Testis (tissue), 3 donors: ENCODE data around the gene HCFC1R1. TPM values are rescaled to one million over a fixed set of nuclear protein-coding genes. Genes with fewer than 3 reads are reported as not detected.

Experiments
- DNase-seq: peaks from one replicate; pipeline ENCODE4 v3.0.0-alpha.2; 2019
- H3K27ac ChIP-seq, 2 donors: fragments of 200-600 bp; sonication (generic); one replicate each; pipeline ENCODE4 v1.5.1; 2019
- H3K27me3 ChIP-seq: fragments of 200-600 bp; sonication (generic); one replicate; pipeline ENCODE4 v1.5.1; 2019
- H3K36me3 ChIP-seq: fragments of 200-600 bp; sonication (generic); one replicate; pipeline ENCODE4 v1.5.1; 2017; ENCODE audit warnings: low read depth; ENCODE audit errors: missing control alignments
- H3K4me1 ChIP-seq: fragments of 200-600 bp; sonication (generic); one replicate; pipeline ENCODE4 v1.5.1; 2019
- H3K4me3 ChIP-seq, 2 donors: fragments of 200-600 bp; sonication (generic); one replicate each; pipeline ENCODE4 v1.5.1; 2017 to 2019
- H3K9me3 ChIP-seq: fragments of 200-600 bp; sonication (generic); one replicate; pipeline ENCODE4 v1.5.1; 2017
- POLR2A ChIP-seq: fragments of 450-650 bp; IDR thresholded peaks from one replicate; pipeline ENCODE4 v1.6.1; 2017; ENCODE audit warnings: antibody characterized with exemption, mild to moderate bottlenecking, moderate library complexity
- WGBS, 2 donors: methylation state at CpG; one replicate each; pipeline ENCODE4 v1.1.5; 2018; 5-methylcytosine and 5-hydroxymethylcytosine counted together
- intact Hi-C: fragments of 100-400 bp; cut with DNase I; formaldehyde crosslinking; loops from one replicate; pipeline ENCODE4 v1.15.1; 2023; ENCODE audit warnings: low total_unique reads
- polyA plus RNA-seq: library from polyadenylated mRNA; stranded (reverse); fragments of 350-450 nt; fragmentation: Illumina TruSeq; extraction: RNeasy Lipid Tissue Mini Kit (QIAGEN cat#74804); gene quantifications from one replicate; pipeline ENCODE4 v1.2.3, GENCODE V29; 2014; ENCODE audit warnings: low read depth, low replicate concordance; ENCODE audit not compliant: insufficient read depth
- total RNA-seq, 2 donors: library from RNA; depleted of rRNA; stranded (reverse); fragments of >200 nt; gene quantifications; one replicate each; pipeline ENCODE4 v1.2.3, GENCODE V29; 2016
- TF ChIP-seq, protein P1 (sequence below), 3 experiments: fragments of 450-650 bp in 2 of 3; fragments of 200-600 bp in 1 of 3; sonication (generic) in 1 of 3; IDR thresholded peaks; one replicate each; pipeline ENCODE4 v1.5.1; 2016 to 2019; ENCODE audit warnings: antibody characterized with exemption in 3 of 3, mild to moderate bottlenecking in 2 of 3, moderate library complexity in 1 of 3

Gene HCFC1R1
- total and polyA plus RNA-seq, 3 donors from 2014 or later: 30.2 to 94.5 (median 39.4) TPM

DNA sequence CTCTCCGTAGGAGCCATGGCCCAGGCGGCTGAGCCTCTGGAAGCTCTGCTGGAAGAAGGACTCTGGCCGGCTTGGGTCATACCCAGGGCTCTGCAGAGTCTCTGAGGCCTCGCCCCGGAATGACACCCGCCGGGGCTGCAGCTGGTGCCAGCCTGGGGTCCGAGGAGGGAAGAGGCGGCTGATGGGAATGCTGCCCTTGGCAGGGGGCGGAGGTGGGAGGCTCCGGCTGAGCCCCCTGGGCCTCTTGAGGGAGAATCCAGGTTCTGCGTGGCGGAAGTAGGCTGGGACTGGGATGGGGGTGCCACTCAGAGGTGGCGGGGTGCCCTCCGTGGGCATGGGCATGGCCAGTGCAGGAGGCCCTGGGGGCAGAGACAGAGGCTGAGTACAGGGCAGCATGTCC lies 47.1 kb downstream of the HCFC1R1 start:
- Histone ChIP-seq H3K4me3 (no peak overlapping the region), H3K36me3 (no peaks in the 10 kb centered on the region), H3K27ac (no peak overlapping the region), H3K27me3 (no peaks in the 10 kb centered on the region), H3K9me3 (no peaks in the 10 kb centered on the region), H3K4me1 (peaks cover 18% of the 10 kb centered on the region)
- intact Hi-C loops: no loop called here
- TF ChIP-seq POLR2A: no peak
- TF ChIP-seq, protein P1, sequence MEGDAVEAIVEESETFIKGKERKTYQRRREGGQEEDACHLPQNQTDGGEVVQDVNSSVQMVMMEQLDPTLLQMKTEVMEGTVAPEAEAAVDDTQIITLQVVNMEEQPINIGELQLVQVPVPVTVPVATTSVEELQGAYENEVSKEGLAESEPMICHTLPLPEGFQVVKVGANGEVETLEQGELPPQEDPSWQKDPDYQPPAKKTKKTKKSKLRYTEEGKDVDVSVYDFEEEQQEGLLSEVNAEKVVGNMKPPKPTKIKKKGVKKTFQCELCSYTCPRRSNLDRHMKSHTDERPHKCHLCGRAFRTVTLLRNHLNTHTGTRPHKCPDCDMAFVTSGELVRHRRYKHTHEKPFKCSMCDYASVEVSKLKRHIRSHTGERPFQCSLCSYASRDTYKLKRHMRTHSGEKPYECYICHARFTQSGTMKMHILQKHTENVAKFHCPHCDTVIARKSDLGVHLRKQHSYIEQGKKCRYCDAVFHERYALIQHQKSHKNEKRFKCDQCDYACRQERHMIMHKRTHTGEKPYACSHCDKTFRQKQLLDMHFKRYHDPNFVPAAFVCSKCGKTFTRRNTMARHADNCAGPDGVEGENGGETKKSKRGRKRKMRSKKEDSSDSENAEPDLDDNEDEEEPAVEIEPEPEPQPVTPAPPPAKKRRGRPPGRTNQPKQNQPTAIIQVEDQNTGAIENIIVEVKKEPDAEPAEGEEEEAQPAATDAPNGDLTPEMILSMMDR (IDR thresholded peaks at IDR 0.05): no peak
- 96% methylated on average over 13 to 15 of the region's 15 CpGs for WGBS, 2 donors
- no peak for DNase-seq

DNA sequence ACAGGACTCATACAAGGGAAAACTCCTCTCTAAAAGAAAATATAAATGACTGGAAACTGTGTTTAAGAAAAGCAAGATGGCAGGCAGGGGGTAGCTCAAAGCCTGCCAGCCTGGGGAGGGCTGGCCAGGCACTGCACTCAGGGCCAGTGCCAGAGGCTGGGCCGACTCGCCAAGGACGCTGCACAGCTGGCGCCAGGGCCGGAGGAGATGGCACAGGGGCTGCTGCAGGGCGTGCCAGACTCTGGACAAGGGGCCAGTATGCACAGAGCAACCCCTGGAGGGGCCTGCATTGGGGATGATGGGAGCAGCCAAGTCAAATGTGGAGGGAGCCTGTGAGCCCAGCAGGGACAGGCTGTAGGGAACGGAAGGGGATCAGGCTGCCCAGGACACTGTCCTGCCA lies 47.5 kb downstream of the HCFC1R1 start:
- Histone ChIP-seq H3K27ac (no peak overlapping the region), H3K4me1 (peaks cover 13% of the 10 kb centered on the region), H3K36me3 (no peaks in the 10 kb centered on the region), H3K9me3 (no peaks in the 10 kb centered on the region), H3K4me3 (no peak overlapping the region), H3K27me3 (no peaks in the 10 kb centered on the region)
- TF ChIP-seq, protein P1 (IDR thresholded peaks at IDR 0.05): no peak
- TF ChIP-seq POLR2A: no peak
- WGBS, 2 donors: 76 to 93% methylated on average over 7 of the region's 7 CpGs
- DNase-seq: no peak
- intact Hi-C loops: no loop called here

DNA sequence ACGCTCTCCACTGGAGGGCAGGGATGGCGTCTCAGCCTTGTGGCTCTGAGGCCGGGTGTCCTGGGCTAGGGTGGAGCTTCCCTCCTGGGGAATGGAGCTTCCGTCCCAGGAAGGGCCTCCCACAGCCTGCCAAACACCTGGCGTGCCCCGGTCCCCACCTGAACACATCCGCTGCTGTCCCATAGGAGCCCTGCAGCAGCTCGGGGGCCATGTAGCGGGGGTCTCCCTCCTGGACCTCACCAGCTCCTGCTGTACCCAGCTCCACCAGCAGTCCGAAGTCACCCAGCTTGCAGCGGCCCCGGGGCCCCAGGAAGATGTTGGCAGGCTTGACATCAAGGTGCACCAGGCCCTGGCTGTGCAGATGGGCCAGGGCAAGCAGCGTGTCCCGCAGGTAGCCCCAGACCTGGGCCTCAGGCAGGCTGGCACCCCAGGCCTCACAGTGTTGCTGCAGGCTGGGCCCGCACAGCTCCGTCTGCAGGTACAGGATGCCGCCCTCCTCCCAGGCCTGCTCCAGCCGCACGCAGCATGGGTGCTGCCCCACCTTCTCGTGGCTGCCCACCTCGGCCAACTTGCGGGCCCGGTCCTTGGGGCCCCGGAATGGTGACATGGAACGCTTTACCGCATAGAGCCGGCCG lies 48.5 kb downstream of the HCFC1R1 start:
- TF ChIP-seq, protein P1 (IDR thresholded peaks at IDR 0.05): no peak
- no peak for TF ChIP-seq POLR2A

DNA sequence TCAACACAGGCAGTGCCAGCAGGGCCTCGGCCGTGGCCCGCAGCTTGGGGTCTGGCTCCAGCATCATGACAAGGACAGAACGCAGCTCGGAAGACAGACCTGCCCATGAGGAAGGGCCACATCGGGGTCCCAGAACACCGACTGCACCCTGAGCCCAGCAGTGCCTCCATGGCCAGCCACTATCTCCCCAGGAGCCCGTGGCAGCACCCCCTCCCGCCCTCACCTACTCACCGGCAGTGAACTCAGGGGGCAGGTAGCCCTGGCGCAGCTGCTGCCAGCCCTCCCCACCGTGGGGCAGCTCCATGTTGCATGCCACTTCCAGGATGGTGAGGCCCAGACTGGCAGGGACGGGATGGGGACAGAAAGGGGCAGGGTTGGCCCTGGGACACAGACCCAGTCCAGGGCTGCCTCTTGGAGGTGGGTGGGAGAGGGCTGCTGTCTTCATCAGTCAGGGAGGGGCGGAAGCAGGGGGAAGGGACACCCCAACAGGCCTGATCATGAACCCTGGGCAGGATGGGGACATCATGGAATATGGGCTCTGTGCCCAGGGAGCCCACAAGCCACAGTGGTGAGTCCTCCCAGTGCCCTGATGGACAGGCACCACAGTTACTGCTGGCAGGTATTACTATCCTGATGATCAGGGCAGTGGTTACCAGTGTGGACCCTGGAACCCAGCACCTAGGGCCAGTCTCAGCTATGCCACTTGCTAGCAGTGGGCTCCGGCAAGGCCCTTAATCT lies 49.3 kb downstream of the HCFC1R1 start:
- TF ChIP-seq, protein P1 (IDR thresholded peaks at IDR 0.05): no peak
- no peak for TF ChIP-seq POLR2A
- no peaks in the 10 kb centered on the region for H3K9me3 ChIP-seq
- WGBS, 2 donors: 93% methylated on average over 8 to 15 of the region's 15 CpGs
- no peaks in the 10 kb centered on the region for H3K27me3 ChIP-seq
- no peak overlapping the region for H3K4me3 ChIP-seq
- intact Hi-C loops: no loop called here
- H3K4me1 ChIP-seq: peaks cover 9% of the 10 kb centered on the region
- no peak for DNase-seq
- no peak overlapping the region for H3K27ac ChIP-seq
- H3K36me3 ChIP-seq: no peaks in the 10 kb centered on the region

More for the DNA sequence above, 48.5 kb downstream of the HCFC1R1 start:
- no peak for DNase-seq
- Histone ChIP-seq H3K27me3 (no peaks in the 10 kb centered on the region), H3K27ac (no peak overlapping the region), H3K4me1 (peaks cover 9% of the 10 kb centered on the region), H3K9me3 (no peaks in the 10 kb centered on the region), H3K4me3 (no peak overlapping the region), H3K36me3 (no peaks in the 10 kb centered on the region)
- intact Hi-C loops: no loop called here
- WGBS, 2 donors: 92 to 96% methylated on average over 18 to 28 of the region's 28 CpGs
